ENCODE measurements around the gene TUBG1.

- no peak for TF ChIP-seq POLR2A (IDR thresholded peaks at IDR 0.05)
- no peak for TF ChIP-seq CTCF (IDR thresholded peaks at IDR 0.05)
Observed at GRCh38 chr17:42573095-42573494, 36.4 kb upstream of the TUBG1 start.
